HCT116 (cell line): ENCODE data around the gene RPS29. TPM values are rescaled to one million over a fixed set of nuclear protein-coding genes. Genes with fewer than 3 reads are reported as not detected.

Experiments
- ATAC-seq: fragments of 200-7000 bp; cut with Tn5 transposase; 2 replicates; pipeline ENCODE4 v1.9.1; 2020; ENCODE audit warnings: mild to moderate bottlenecking, moderate library complexity
- BruUV-seq: library from RNA; stranded (reverse); fragments of 400-500 nt; replicated peaks from 2 replicates; lab custom pipeline; 2021; lab: Mats Ljungman, UMichigan
- CTCF ChIA-PET: fragments of 300-600 bp; sonication (Branson Sonifier 250); formaldehyde crosslinking; loops from one replicate; lab custom pipeline; 2021; ENCODE audit warnings: antibody characterized with exemption; lab: Charles Lee
- POLR2A ChIA-PET: fragments of 300-600, 350-600 bp; sonication (Branson Sonifier 250); formaldehyde crosslinking; loops from one replicate; lab custom pipeline; 2021; ENCODE audit warnings: antibody characterized with exemption; lab: Charles Lee
- RAD21 ChIA-PET, 2 experiments: fragments of 300-600 bp; sonication (Branson Sonifier 250); formaldehyde crosslinking; loops; one replicate each; lab custom pipeline; 2023; ENCODE audit warnings: low total read pairs in 2 of 2; ENCODE audit not compliant: uncharacterized antibody in 2 of 2, unreplicated experiment in 2 of 2, low non-redundant PET in 1 of 2; lab: Charles Lee
- DNase-seq: peaks from one replicate; pipeline ENCODE4 v3.0.0-alpha.2; 2010; ENCODE audit warnings: low read depth, low spot score
- H2AFZ ChIP-seq: fragments of 200-600 bp; shearing (Covaris generic), sonication (generic); 2 replicates; pipeline ENCODE4 v1.6.1; 2017; ENCODE audit warnings: low read depth, mixed run types, mixed read lengths, antibody characterized with exemption, low read length; ENCODE audit not compliant: poor library complexity, severe bottlenecking
- H3K27ac ChIP-seq: 2 replicates; pipeline ENCODE4 v1.5.1; 2012; ENCODE audit warnings: low read depth, low read length
- H3K27me3 ChIP-seq: fragments of 200-600 bp; sonication (generic); 2 replicates; pipeline ENCODE4 v1.6.1; 2016; ENCODE audit warnings: mixed run types, low read length, mixed read lengths; ENCODE audit not compliant: insufficient read depth
- H3K36me3 ChIP-seq, 2 experiments: fragments of 200-500 bp in 1 of 2; fragments of 200-600 bp in 1 of 2; sonication (Bioruptor generic) in 1 of 2; sonication (generic) in 1 of 2; 2 replicates each; pipeline versions ENCODE4 v1.5.1 to v1.6.1; 2014 to 2016; ENCODE audit warnings: low read length in 2 of 2, inconsistent platforms in 1 of 2, mixed read lengths in 1 of 2, mixed run types in 1 of 2; ENCODE audit not compliant: insufficient read depth in 2 of 2, control insufficient read depth in 1 of 2
- H3K4me1 ChIP-seq, 2 experiments: fragments of 200-600 bp in 1 of 2; sonication (generic) in 1 of 2; 2 replicates each; pipeline versions ENCODE4 v1.5.1 to v1.6.1; 2012 to 2017; ENCODE audit warnings: low read length in 2 of 2, inconsistent platforms in 1 of 2, mild to moderate bottlenecking in 1 of 2, mixed read lengths in 1 of 2, mixed run types in 1 of 2, moderate library complexity in 1 of 2; ENCODE audit not compliant: insufficient read depth in 2 of 2, control insufficient read depth in 1 of 2
- H3K4me2 ChIP-seq: fragments of 200-600 bp; sonication (generic); 2 replicates; pipeline ENCODE4 v1.6.1; 2017; ENCODE audit warnings: mixed run types, low read length, mixed read lengths
- H3K4me3 ChIP-seq, 2 experiments: fragments of 200-600 bp in 1 of 2; sonication (generic) in 1 of 2; replicated peaks in 1 of 2; 2 replicates each; pipeline ENCODE4 v1.5.1; 2011 to 2016; ENCODE audit warnings: low read length in 2 of 2, control low read depth in 1 of 2, low read depth in 1 of 2, mild to moderate bottlenecking in 1 of 2, mixed read lengths in 1 of 2, mixed run types in 1 of 2
- H3K79me2 ChIP-seq: fragments of 200-600 bp; sonication (generic); 2 replicates; pipeline ENCODE4 v1.6.1; 2017; ENCODE audit warnings: mild to moderate bottlenecking, mixed run types, low read length, moderate library complexity, mixed read lengths; ENCODE audit not compliant: insufficient read depth
- H3K9ac ChIP-seq: fragments of 200-600 bp; sonication (generic); 2 replicates; pipeline ENCODE4 v1.6.1; 2016; ENCODE audit warnings: low read length, mixed read lengths
- H3K9me2 ChIP-seq: fragments of 200-600 bp; sonication (generic), shearing (Covaris generic); 2 replicates; pipeline ENCODE4 v1.6.1; 2017; ENCODE audit warnings: mixed run types, mild to moderate bottlenecking, moderate library complexity; ENCODE audit not compliant: insufficient read depth
- H3K9me3 ChIP-seq, 2 experiments: fragments of 200-500 bp in 1 of 2; fragments of 200-600 bp in 1 of 2; sonication (Bioruptor generic) in 1 of 2; sonication (generic) in 1 of 2; 2 replicates each; pipeline ENCODE4 v1.6.1; 2014 to 2017; ENCODE audit warnings: low read length in 2 of 2, mixed read lengths in 2 of 2, inconsistent platforms in 1 of 2, low read depth in 1 of 2, mild to moderate bottlenecking in 1 of 2, mixed run types in 1 of 2, moderate library complexity in 1 of 2; ENCODE audit not compliant: control insufficient read depth in 1 of 2, insufficient read depth in 1 of 2
- H4K20me1 ChIP-seq: fragments of 200-600 bp; sonication (generic), shearing (Covaris generic); 2 replicates; pipeline ENCODE4 v1.6.1; 2017; ENCODE audit warnings: mixed run types, mild to moderate bottlenecking, moderate library complexity; ENCODE audit not compliant: insufficient read depth
- FOSL1 ChIP-seq: IDR thresholded peaks from 2 replicates; pipeline ENCODE4 v1.6.1; 2012; ENCODE audit warnings: low read depth
- POLR2A ChIP-seq: IDR thresholded peaks from 2 replicates; pipeline ENCODE4 v1.7.0; 2011; ENCODE audit warnings: borderline replicate concordance; ENCODE audit not compliant: insufficient read depth, insufficient read length; ENCODE audit errors: extremely low read depth
- RAD21 ChIP-seq: IDR thresholded peaks from 2 replicates; pipeline ENCODE4 v1.6.1; 2012; ENCODE audit warnings: low read depth, mild to moderate bottlenecking
- ZFX ChIP-seq: fragments of 450-650 bp; IDR thresholded peaks from 2 replicates; pipeline ENCODE4 v1.6.1; 2017
- intact Hi-C: fragments of 100-400 bp; cut with micrococcal nuclease; formaldehyde crosslinking; loops from 2 replicates; pipeline ENCODE4 v1.10.0; 2022
- total RNA-seq: library from RNA; stranded (reverse); gene quantifications from one replicate; pipeline ENCODE4 v1.2.1, GENCODE V29; 2021; ENCODE audit not compliant: unreplicated experiment
- TF ChIP-seq, protein P1 (sequence below), 3 experiments: fragments of 200-600 bp in 1 of 3; sonication (generic) in 1 of 3; IDR thresholded peaks in 2 of 3; conservative IDR thresholded peaks in 1 of 3; 2 replicates each; pipeline ENCODE4 v1.5.1; 2012 to 2017; ENCODE audit warnings: low read depth in 2 of 3, low read length in 2 of 3, antibody characterized with exemption in 1 of 3, borderline replicate concordance in 1 of 3, control low read depth in 1 of 3, mild to moderate bottlenecking in 1 of 3, mixed read lengths in 1 of 3, mixed run types in 1 of 3, moderate library complexity in 1 of 3; ENCODE audit not compliant: insufficient read depth in 1 of 3
- TF ChIP-seq, protein P2 (sequence below): IDR thresholded peaks from 2 replicates; pipeline ENCODE4 v1.6.1; 2012
- TF ChIP-seq, protein P3 (sequence below): IDR thresholded peaks from 2 replicates; pipeline ENCODE4 v1.6.1; 2012

The RPS29 gene
- total RNA-seq, 1 experiment from 2014 or later, result 1,825 TPM

DNA sequence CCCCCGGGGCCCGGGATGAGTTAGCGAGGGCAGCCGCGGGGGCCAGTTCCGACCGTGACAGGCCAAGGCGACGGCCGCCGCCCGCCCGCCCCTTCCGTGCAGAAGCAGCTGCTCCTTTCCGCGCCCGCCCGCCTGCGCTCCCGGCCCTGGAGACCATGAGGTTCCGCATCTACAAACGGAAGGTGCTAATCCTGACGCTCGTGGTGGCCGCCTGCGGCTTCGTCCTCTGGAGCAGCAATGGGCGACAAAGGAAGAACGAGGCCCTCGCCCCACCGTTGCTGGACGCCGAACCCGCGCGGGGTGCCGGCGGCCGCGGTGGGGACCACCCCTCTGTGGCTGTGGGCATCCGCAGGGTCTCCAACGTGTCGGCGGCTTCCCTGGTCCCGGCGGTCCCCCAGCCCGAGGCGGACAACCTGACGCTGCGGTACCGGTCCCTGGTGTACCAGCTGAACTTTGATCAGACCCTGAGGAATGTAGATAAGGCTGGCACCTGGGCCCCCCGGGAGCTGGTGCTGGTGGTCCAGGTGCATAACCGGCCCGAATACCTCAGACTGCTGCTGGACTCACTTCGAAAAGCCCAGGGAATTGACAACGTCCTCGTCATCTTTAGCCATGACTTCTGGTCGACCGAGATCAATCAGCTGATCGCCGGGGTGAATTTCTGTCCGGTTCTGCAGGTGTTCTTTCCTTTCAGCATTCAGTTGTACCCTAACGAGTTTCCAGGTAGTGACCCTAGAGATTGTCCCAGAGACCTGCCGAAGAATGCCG is 35.1 kb upstream of the RPS29 start:
- TF ChIP-seq ZFX, result peak; percentile 61; the same call in 1 of the 2 replicates
- TF ChIP-seq, protein P1, sequence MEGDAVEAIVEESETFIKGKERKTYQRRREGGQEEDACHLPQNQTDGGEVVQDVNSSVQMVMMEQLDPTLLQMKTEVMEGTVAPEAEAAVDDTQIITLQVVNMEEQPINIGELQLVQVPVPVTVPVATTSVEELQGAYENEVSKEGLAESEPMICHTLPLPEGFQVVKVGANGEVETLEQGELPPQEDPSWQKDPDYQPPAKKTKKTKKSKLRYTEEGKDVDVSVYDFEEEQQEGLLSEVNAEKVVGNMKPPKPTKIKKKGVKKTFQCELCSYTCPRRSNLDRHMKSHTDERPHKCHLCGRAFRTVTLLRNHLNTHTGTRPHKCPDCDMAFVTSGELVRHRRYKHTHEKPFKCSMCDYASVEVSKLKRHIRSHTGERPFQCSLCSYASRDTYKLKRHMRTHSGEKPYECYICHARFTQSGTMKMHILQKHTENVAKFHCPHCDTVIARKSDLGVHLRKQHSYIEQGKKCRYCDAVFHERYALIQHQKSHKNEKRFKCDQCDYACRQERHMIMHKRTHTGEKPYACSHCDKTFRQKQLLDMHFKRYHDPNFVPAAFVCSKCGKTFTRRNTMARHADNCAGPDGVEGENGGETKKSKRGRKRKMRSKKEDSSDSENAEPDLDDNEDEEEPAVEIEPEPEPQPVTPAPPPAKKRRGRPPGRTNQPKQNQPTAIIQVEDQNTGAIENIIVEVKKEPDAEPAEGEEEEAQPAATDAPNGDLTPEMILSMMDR (IDR thresholded peaks at IDR 0.05 in 2 of 3, conservative IDR thresholded peaks at IDR 0.05 in 1 of 3; ENCODE audit: borderline replicate concordance in 1 of 3, insufficient read depth in 1 of 3, low read depth in 2 of 3, low read length in 2 of 3), result no peak
- TF ChIP-seq, protein P2, sequence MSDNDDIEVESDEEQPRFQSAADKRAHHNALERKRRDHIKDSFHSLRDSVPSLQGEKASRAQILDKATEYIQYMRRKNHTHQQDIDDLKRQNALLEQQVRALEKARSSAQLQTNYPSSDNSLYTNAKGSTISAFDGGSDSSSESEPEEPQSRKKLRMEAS, result peak; percentile 62
- TF ChIP-seq POLR2A, result no peak
- no peak for TF ChIP-seq RAD21
- TF ChIP-seq, protein P3, sequence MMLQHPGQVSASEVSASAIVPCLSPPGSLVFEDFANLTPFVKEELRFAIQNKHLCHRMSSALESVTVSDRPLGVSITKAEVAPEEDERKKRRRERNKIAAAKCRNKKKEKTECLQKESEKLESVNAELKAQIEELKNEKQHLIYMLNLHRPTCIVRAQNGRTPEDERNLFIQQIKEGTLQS, result no peak
- TF ChIP-seq FOSL1, result no peak
- intact Hi-C loops, result loop anchor here (5.0 kb wide), 1 partner anchor 496 kb away; the partner anchor contains the start of gene VCPKMT
- no peaks in the 10 kb centered on the region for H3K27me3 ChIP-seq
- no peaks in the 10 kb centered on the region for H3K9me2 ChIP-seq
- peak overlapping the region; percentile 74 for H3K4me2 ChIP-seq
- CTCF ChIA-PET, result interaction anchor here (1.4 to 1.7 kb wide), 2 partner anchors 13 to 35 kb away, joined by 3 to 12 read pairs; partner anchors contain the start of gene RPS29
- POLR2A ChIA-PET, result interaction anchor here (0.6 to 2.3 kb wide), 8 partner anchors 9 to 241 kb away, joined by 3 to 17 read pairs (median 6); partner anchors contain the start of genes DNAAF2 and RPS29
- no peaks in the 10 kb centered on the region for H3K9me3 ChIP-seq
- peaks cover 8 to 41% of the 10 kb centered on the region in 2 experiments; a peak in 3 of 4 replicates for H3K4me1 ChIP-seq
- H3K27ac ChIP-seq, result peak overlapping the region; percentile 86
- RAD21 ChIA-PET, result interaction anchor here in 1 of 2 experiments (0.6 to 2.1 kb wide), 2 partner anchors 13 to 30 kb away, joined by 3 to 5 read pairs; no protein-coding TSS in a partner anchor
- H2AFZ ChIP-seq, result no peak overlapping the region
- peaks cover 73% of the 10 kb centered on the region for H3K79me2 ChIP-seq
- H3K4me3 ChIP-seq, result peak overlapping the region; percentile 82 to 96
- ATAC-seq (peak; percentile 52), DNase-seq (no peak)
- no TSS peak for BruUV-seq
- H4K20me1 ChIP-seq, result 0 out of 2 replicates have a peak, but pooled peaks cover 4% of the 10 kb centered on the region
- peaks cover 17 to 21% of the 10 kb centered on the region in 2 experiments; a peak in 3 of 4 replicates for H3K36me3 ChIP-seq
- H3K9ac ChIP-seq, result peak overlapping the region; percentile 94
